Fibroblast of lung (primary cell): ENCODE data around the gene SLC25A23.

Source experiments
- EZH2 ChIP-seq: IDR thresholded peaks from 2 replicates; pipeline ENCODE4 v1.5.1; 2012; ENCODE audit warnings: low read length, control low read depth, mild to moderate bottlenecking; ENCODE audit errors: missing control alignments
- TF ChIP-seq, protein P1 (sequence below), 2 donors: IDR thresholded peaks in 1 of 2; conservative IDR thresholded peaks in 1 of 2; 1 replicate in 1 of 2; 2 replicates in 1 of 2; pipeline ENCODE4 v1.5.1; 2011 to 2012; ENCODE audit warnings: low read length in 2 of 2, control low read depth in 1 of 2, inconsistent platforms in 1 of 2, low read depth in 1 of 2, mild to moderate bottlenecking in 1 of 2

- TF ChIP-seq, protein P1, sequence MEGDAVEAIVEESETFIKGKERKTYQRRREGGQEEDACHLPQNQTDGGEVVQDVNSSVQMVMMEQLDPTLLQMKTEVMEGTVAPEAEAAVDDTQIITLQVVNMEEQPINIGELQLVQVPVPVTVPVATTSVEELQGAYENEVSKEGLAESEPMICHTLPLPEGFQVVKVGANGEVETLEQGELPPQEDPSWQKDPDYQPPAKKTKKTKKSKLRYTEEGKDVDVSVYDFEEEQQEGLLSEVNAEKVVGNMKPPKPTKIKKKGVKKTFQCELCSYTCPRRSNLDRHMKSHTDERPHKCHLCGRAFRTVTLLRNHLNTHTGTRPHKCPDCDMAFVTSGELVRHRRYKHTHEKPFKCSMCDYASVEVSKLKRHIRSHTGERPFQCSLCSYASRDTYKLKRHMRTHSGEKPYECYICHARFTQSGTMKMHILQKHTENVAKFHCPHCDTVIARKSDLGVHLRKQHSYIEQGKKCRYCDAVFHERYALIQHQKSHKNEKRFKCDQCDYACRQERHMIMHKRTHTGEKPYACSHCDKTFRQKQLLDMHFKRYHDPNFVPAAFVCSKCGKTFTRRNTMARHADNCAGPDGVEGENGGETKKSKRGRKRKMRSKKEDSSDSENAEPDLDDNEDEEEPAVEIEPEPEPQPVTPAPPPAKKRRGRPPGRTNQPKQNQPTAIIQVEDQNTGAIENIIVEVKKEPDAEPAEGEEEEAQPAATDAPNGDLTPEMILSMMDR (conservative IDR thresholded peaks at IDR 0.05 in 1 of 2, IDR thresholded peaks at IDR 0.05 in 1 of 2; ENCODE audit: low read depth in 1 of 2, low read length in 2 of 2), result no peak
- no peak for TF ChIP-seq EZH2
Measured at GRCh38 chr19:6402837-6403608, 56.6 kb downstream of the SLC25A23 start.
